GM12878 (cell line): Measurements from ENCODE around the gene SETBP1. TPM values are rescaled to one million over a fixed set of nuclear protein-coding genes. Genes with fewer than 3 reads are reported as not detected.

Experiments used
- ATAC-seq: fragments of 200-7000 bp; cut with Tn5 transposase; 3 replicates; pipeline ENCODE4 v1.9.1; 2020; ENCODE audit warnings: mild to moderate bottlenecking, moderate library complexity
- BruUV-seq: library from RNA; stranded (reverse); fragments of 400-500 nt; replicated peaks from 2 replicates; lab custom pipeline; 2021; lab: Mats Ljungman, UMichigan
- CTCF ChIA-PET: fragments of 300-600 bp; sonication (Branson Sonifier 250); formaldehyde crosslinking; extraction: SDS; loops from one replicate; lab custom pipeline; 2021; ENCODE audit warnings: inconsistent platforms; lab: Yijun Ruan, JAX
- POLR2A ChIA-PET: fragments of 350-600 bp; formaldehyde crosslinking; extraction: SDS; loops from one replicate; lab custom pipeline; 2021; ENCODE audit warnings: inconsistent platforms; lab: Charles Lee
- RAD21 ChIA-PET: fragments of 300-600 bp; sonication (Branson Sonifier 250); formaldehyde crosslinking; loops from one replicate; lab custom pipeline; 2023; ENCODE audit warnings: antibody characterized with exemption; ENCODE audit not compliant: unreplicated experiment; lab: Charles Lee
- SMC1A ChIA-PET: fragments of 300-600 bp; sonication (Branson Sonifier 250); formaldehyde crosslinking; loops from one replicate; lab custom pipeline; 2023; ENCODE audit not compliant: unreplicated experiment, uncharacterized antibody; lab: Charles Lee
- DNase-seq: peaks from one replicate; pipeline ENCODE4 v3.0.0-alpha.2; 2011; ENCODE audit warnings: low read depth, low spot score
- FAIRE-seq: peaks from 3 replicates; lab custom pipeline; 2011; peaks lifted over from hg19 to GRCh38; lab: Jason Lieb, UNC
- H2AFZ ChIP-seq: 2 replicates; pipeline ENCODE4 v1.6.0; 2011; ENCODE audit warnings: low read depth, low read length, control low read depth; ENCODE audit not compliant: control insufficient read depth
- H3K27ac ChIP-seq: 2 replicates; pipeline ENCODE4 v1.5.1; 2011; ENCODE audit warnings: control low read depth; ENCODE audit not compliant: control insufficient read depth, insufficient read depth
- H3K27me3 ChIP-seq, 2 experiments: replicated peaks in 1 of 2; 2 replicates each; pipeline versions ENCODE4 v1.6.0 to v1.6.1; 2011; ENCODE audit warnings: low read length in 1 of 2; ENCODE audit not compliant: control insufficient read depth in 2 of 2, insufficient read depth in 2 of 2
- H3K36me3 ChIP-seq, 2 experiments: 2 replicates each; pipeline ENCODE4 v1.5.1; 2011; ENCODE audit warnings: low read length in 1 of 2; ENCODE audit not compliant: control insufficient read depth in 2 of 2, insufficient read depth in 2 of 2
- H3K4me1 ChIP-seq: 2 replicates; pipeline ENCODE4 v1.6.1; 2011; ENCODE audit warnings: mild to moderate bottlenecking, low read length, moderate library complexity, mixed read lengths; ENCODE audit not compliant: control insufficient read depth, insufficient read depth
- H3K4me2 ChIP-seq: 2 replicates; pipeline ENCODE4 v1.6.0; 2011; ENCODE audit warnings: control low read depth; ENCODE audit not compliant: control insufficient read depth, insufficient read depth
- H3K4me3 ChIP-seq: fragments of 200-600 bp; sonication (generic); 2 replicates; pipeline ENCODE4 v1.5.1; 2016
- H3K79me2 ChIP-seq: 2 replicates; pipeline ENCODE4 v1.6.0; 2011; ENCODE audit warnings: low read length; ENCODE audit not compliant: control insufficient read depth, insufficient read depth
- H3K9ac ChIP-seq: 2 replicates; pipeline ENCODE4 v1.8.0; 2011; ENCODE audit warnings: low read length, control low read depth, mixed read lengths; ENCODE audit not compliant: control insufficient read depth, insufficient read depth
- H3K9me3 ChIP-seq: replicated peaks from 3 replicates; pipeline ENCODE4 v1.5.1; 2011; ENCODE audit warnings: mild to moderate bottlenecking, low read length; ENCODE audit not compliant: control insufficient read depth, insufficient read depth
- H4K20me1 ChIP-seq: 2 replicates; pipeline ENCODE4 v1.6.0; 2011; ENCODE audit not compliant: control insufficient read depth, insufficient read depth
- CEBPZ ChIP-seq: fragments of 150-350 bp; IDR thresholded peaks from 2 replicates; pipeline ENCODE4 v1.6.1; 2016; ENCODE audit warnings: low read depth, low read length
- EGR1 ChIP-seq, 2 experiments: IDR thresholded peaks; 1 replicate in 1 of 2; 2 replicates in 1 of 2; pipeline ENCODE4 v1.6.1; 2011 to 2012; ENCODE audit warnings: low read depth in 2 of 2, low read length in 2 of 2, borderline replicate concordance in 1 of 2, mild to moderate bottlenecking in 1 of 2, moderate library complexity in 1 of 2
- EZH2 ChIP-seq: IDR thresholded peaks from 2 replicates; pipeline ENCODE4 v1.6.1; 2012; ENCODE audit warnings: low read depth, mild to moderate bottlenecking, control low read depth, inconsistent platforms, low read length, borderline replicate concordance; ENCODE audit not compliant: control insufficient read depth
- IRF5 ChIP-seq: fragments of 450-650 bp; IDR thresholded peaks from 2 replicates; pipeline ENCODE4 v1.6.1; 2017; ENCODE audit warnings: borderline replicate concordance
- MTA3 ChIP-seq: IDR thresholded peaks from 2 replicates; pipeline ENCODE4 v1.6.1; 2012; ENCODE audit warnings: low read length, inconsistent platforms, borderline replicate concordance
- NFYB ChIP-seq: IDR thresholded peaks from 2 replicates; pipeline ENCODE4 v1.6.1; 2011; ENCODE audit warnings: low read depth, mild to moderate bottlenecking, low read length, improper control_type of control experiment, moderate library complexity; ENCODE audit not compliant: insufficient read depth
- RBBP5 ChIP-seq: fragments of 200-600 bp; sonication (generic); conservative IDR thresholded peaks from 2 replicates; pipeline ENCODE4 v1.6.1; 2016
- REST ChIP-seq: IDR thresholded peaks from 2 replicates; pipeline ENCODE4 v1.6.1; 2012; ENCODE audit warnings: mild to moderate bottlenecking, low read depth, low read length
- SMAD5 ChIP-seq: IDR thresholded peaks from 2 replicates; pipeline ENCODE4 v1.6.1; 2016; ENCODE audit warnings: antibody characterized with exemption, low read depth
- STAT1 ChIP-seq: fragments of 450-650 bp; conservative IDR thresholded peaks from 2 replicates; pipeline ENCODE4 v1.6.1; 2014; ENCODE audit warnings: antibody characterized with exemption, mild to moderate bottlenecking
- STAT3 ChIP-seq: IDR thresholded peaks from 2 replicates; pipeline ENCODE4 v1.6.1; 2011; ENCODE audit warnings: low read depth, low read length, improper control_type of control experiment
- TARDBP ChIP-seq: IDR thresholded peaks from 2 replicates; pipeline ENCODE4 v1.6.1; 2016; ENCODE audit warnings: borderline replicate concordance
- ZSCAN29 ChIP-seq: fragments of 450-650 bp; IDR thresholded peaks from 2 replicates; pipeline ENCODE4 v1.6.1; 2017; ENCODE audit warnings: mild to moderate bottlenecking, moderate library complexity
- WGBS: methylation state at CpG from one replicate; pipeline ENCODE4 v1.1.6; 2016; ENCODE audit warnings: low lambda C conversion rate; ENCODE audit not compliant: insufficient replicate concordance, insufficient coverage; ENCODE audit errors: missing lambda C conversion rate; 5-methylcytosine and 5-hydroxymethylcytosine counted together
- in situ Hi-C: fragments of 300-500 bp; cut with MboI; formaldehyde crosslinking; loops from 9 replicates; pipeline ENCODE4 v1.14.3; 2018; ENCODE audit warnings: mixed read lengths
- intact Hi-C: fragments of 100-400 bp; cut with micrococcal nuclease; formaldehyde crosslinking; loops from one replicate; pipeline ENCODE4 v1.14.2; 2022; ENCODE audit not compliant: unreplicated experiment
- polyA plus RNA-seq, 11 experiments: library from polyadenylated mRNA; depleted of rRNA in 4 of 11; unstranded in 6 of 11; stranded (reverse) in 5 of 11; fragments of >200 nt; fragmentation: Nextera tagmentation in 4 of 11; fragmentation: Illumina TruSeq in 1 of 11; extraction: Ambion mirVana in 4 of 11; extraction: Trizol in 1 of 11; gene quantifications; 1 replicate in 1 of 11; 2 replicates in 10 of 11; pipeline versions ENCODE4 v1.2.1 to v1.2.3, GENCODE V29; 2011 to 2016; ENCODE audit warnings: inconsistent platforms in 2 of 11, missing spikeins in 2 of 11, low read depth in 1 of 11
- total RNA-seq, 4 experiments: library from RNA; depleted of rRNA in 3 of 4; stranded (reverse); fragments of >200 nt in 3 of 4; fragmentation: Illumina TruSeq in 1 of 4; extraction: Trizol in 1 of 4; gene quantifications; 2 replicates each; pipeline versions ENCODE4 v1.2.1 to v1.2.3, GENCODE V29; 2013 to 2021
- TF ChIP-seq, protein P1 (sequence below): IDR thresholded peaks from 2 replicates; pipeline ENCODE4 v1.6.1; 2012; ENCODE audit warnings: low read depth, low read length, improper control_type of control experiment
- TF ChIP-seq, protein P2 (sequence below): IDR thresholded peaks from 2 replicates; pipeline ENCODE4 v1.6.1; 2012; ENCODE audit warnings: low read depth, low read length, improper control_type of control experiment

The SETBP1 gene
- total and polyA plus RNA-seq, 10 of the 15 experiments (the other 5 are each of a cell fraction or from before 2014, with no cell fraction given), result 0.99 to 29.7 (median 8.3) TPM

DNA sequence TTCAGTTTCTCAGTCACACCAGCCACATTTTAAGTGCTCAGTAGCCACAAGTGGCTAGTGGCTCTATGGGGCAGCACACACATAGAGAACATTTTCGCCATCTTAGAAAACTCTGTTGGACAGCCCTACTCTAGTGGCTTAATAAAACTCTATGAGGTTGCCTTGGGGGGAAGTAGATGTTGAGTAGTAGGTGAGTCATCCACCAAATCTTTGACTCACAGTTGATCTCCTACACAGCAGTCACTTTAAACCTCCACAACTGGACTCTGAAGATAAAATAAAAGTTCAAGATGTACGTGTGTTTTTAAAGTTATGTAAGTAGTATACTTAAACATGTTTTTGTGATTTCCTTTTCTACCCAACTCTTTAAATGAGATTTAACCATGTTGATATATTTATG, 379.0 kb downstream of the SETBP1 start:
- intact Hi-C loops (no loop called here), in situ Hi-C loops (no loop called here)
- FAIRE-seq (no peak), DNase-seq (no peak), ATAC-seq (peak; percentile 25; the same call in 2 of the 3 replicates)
- no peak overlapping the region for H2AFZ ChIP-seq
- H3K27me3 ChIP-seq, result no peaks in the 10 kb centered on the region
- CTCF ChIA-PET, result interaction anchor here (1.2 to 1.6 kb wide), 3 partner anchors 104 to 331 kb away, joined by 3 to 8 read pairs (median 3); no protein-coding TSS in a partner anchor
- RAD21 ChIA-PET, result interaction anchor here (0.8 kb wide), 1 partner anchor 153 kb away, joined by 3 read pairs; no protein-coding TSS in a partner anchor
- no peaks in the 10 kb centered on the region for H3K79me2 ChIP-seq
- no peaks in the 10 kb centered on the region; the same call in 2 of the 3 replicates for H3K9me3 ChIP-seq
- H4K20me1 ChIP-seq, result no peaks in the 10 kb centered on the region
- H3K4me2 ChIP-seq, result no peak overlapping the region
- H3K4me1 ChIP-seq, result no peaks in the 10 kb centered on the region
- no peaks in the 10 kb centered on the region; a peak in 1 of 4 replicates for H3K36me3 ChIP-seq
- POLR2A ChIA-PET, result no interaction called here
- H3K9ac ChIP-seq, result no peak overlapping the region
- H3K27ac ChIP-seq, result no peak overlapping the region
- WGBS, result 92% methylated on average over 2 of the region's 2 CpGs
- SMC1A ChIA-PET, result interaction anchor here (1.8 to 2.2 kb wide), 2 partner anchors 11 to 67 kb away, joined by 3 to 4 read pairs; no protein-coding TSS in a partner anchor
- H3K4me3 ChIP-seq, result no peak overlapping the region
- no TSS peak for BruUV-seq
- TF ChIP-seq STAT1 (no peak), ZSCAN29 (no peak), RBBP5 (no peak), TARDBP (no peak), EZH2 (no peak), SMAD5 (no peak), CEBPZ (no peak), STAT3 (no peak), REST (no peak), MTA3 (no peak), IRF5 (no peak), EGR1 (IDR thresholded peaks at IDR 0.05; ENCODE audit: borderline replicate concordance in 1 of 2, low read depth in 2 of 2, low read length in 2 of 2) (no peak), NFYB (no peak)
- TF ChIP-seq, protein P1, sequence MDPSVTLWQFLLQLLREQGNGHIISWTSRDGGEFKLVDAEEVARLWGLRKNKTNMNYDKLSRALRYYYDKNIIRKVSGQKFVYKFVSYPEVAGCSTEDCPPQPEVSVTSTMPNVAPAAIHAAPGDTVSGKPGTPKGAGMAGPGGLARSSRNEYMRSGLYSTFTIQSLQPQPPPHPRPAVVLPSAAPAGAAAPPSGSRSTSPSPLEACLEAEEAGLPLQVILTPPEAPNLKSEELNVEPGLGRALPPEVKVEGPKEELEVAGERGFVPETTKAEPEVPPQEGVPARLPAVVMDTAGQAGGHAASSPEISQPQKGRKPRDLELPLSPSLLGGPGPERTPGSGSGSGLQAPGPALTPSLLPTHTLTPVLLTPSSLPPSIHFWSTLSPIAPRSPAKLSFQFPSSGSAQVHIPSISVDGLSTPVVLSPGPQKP, result no peak
- TF ChIP-seq, protein P2, sequence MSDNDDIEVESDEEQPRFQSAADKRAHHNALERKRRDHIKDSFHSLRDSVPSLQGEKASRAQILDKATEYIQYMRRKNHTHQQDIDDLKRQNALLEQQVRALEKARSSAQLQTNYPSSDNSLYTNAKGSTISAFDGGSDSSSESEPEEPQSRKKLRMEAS, result no peak
